Brain pericyte (primary cell): ENCODE data around the gene OPA3.
"Not testable (repeated sequence)": the region's sequence is repeated elsewhere in the genome, so short reads cannot be mapped to it uniquely, and the experiment has no call there.

Experiments
- DNase-seq: peaks from one replicate; pipeline ENCODE4 v3.0.0-alpha.2; 2012; ENCODE audit warnings: low read depth, low spot score

OPA3 gene

GRCh38 chr19:45522010-45522941 lies 62.3 kb downstream of the OPA3 start:
- no peak for DNase-seq

- no peak for DNase-seq
Measured at GRCh38 chr19:45518469-45518826, 66.2 kb downstream of the OPA3 start.

- DNase-seq = no peak
Measured at GRCh38 chr19:45517641-45518468, 66.7 kb downstream of the OPA3 start.

GRCh38 chr19:45517238-45517637 lies 67.4 kb downstream of the OPA3 start:
- no peak for DNase-seq

- no peak for DNase-seq
Measured at GRCh38 chr19:45515807-45516401, 68.7 kb downstream of the OPA3 start.

- DNase-seq = no peak
Measured at GRCh38 chr19:45515081-45515624, 69.4 kb downstream of the OPA3 start.

- no peak for DNase-seq
Measured at GRCh38 chr19:45514376-45515051, 70.1 kb downstream of the OPA3 start.

- DNase-seq = no peak
Measured at GRCh38 chr19:45512881-45513483, 71.6 kb downstream of the OPA3 start.

- no peak for DNase-seq
Measured at GRCh38 chr19:45511074-45511473, 73.5 kb downstream of the OPA3 start.

- not testable (repeated sequence) for DNase-seq
Measured at GRCh38 chr19:45510352-45510751, 74.2 kb downstream of the OPA3 start.

GRCh38 chr19:45509692-45510015 lies 74.9 kb downstream of the OPA3 start:
- DNase-seq = no peak

- no peak for DNase-seq
Measured at GRCh38 chr19:45508861-45509691, 75.5 kb downstream of the OPA3 start.

GRCh38 chr19:45508417-45508860 lies 76.2 kb downstream of the OPA3 start:
- DNase-seq = no peak

GRCh38 chr19:45507872-45508416 lies 76.7 kb downstream of the OPA3 start:
- no peak for DNase-seq

GRCh38 chr19:45506989-45507871 lies 77.4 kb downstream of the OPA3 start, which contains the start of gene VASP:
TSS of gene VASP (plus strand) at chr19:45507479. CDS start at chr19:45507772, 293 bp downstream.
- DNase-seq = no peak

- DNase-seq = no peak
Measured at GRCh38 chr19:45506246-45506988, 78.2 kb downstream of the OPA3 start.

- no peak for DNase-seq
Measured at GRCh38 chr19:45505996-45506245, 78.7 kb downstream of the OPA3 start.
